CD14-positive monocyte (primary cell): ENCODE data around the gene NDFIP2. TPM values are rescaled to one million over a fixed set of nuclear protein-coding genes. Genes with fewer than 3 reads are reported as not detected.

Experiments used
- DNase-seq, 3 donors: peaks; one replicate each; pipeline ENCODE4 v3.0.0-alpha.2; 2011 to 2022
- H2AFZ ChIP-seq: 2 replicates; pipeline ENCODE4 v1.6.0; 2012; ENCODE audit warnings: mild to moderate bottlenecking, low read depth, low read length, inconsistent platforms; ENCODE audit not compliant: insufficient read depth, poor library complexity, severe bottlenecking
- H3K27ac ChIP-seq, 2 donors: 1 replicate in 1 of 2; 2 replicates in 1 of 2; pipeline ENCODE4 v1.5.1; 2012 to 2013; ENCODE audit warnings: low read length in 2 of 2, control low read depth in 1 of 2, inconsistent platforms in 1 of 2, low read depth in 1 of 2, mild to moderate bottlenecking in 1 of 2
- H3K27me3 ChIP-seq, 2 donors: one replicate each; pipeline versions ENCODE4 v1.6.0 to v1.6.1; 2011 to 2013; ENCODE audit warnings: low read length in 2 of 2; ENCODE audit not compliant: control insufficient read depth in 2 of 2, insufficient read depth in 2 of 2
- H3K36me3 ChIP-seq, 2 donors: replicated peaks in 1 of 2; 1 replicate in 1 of 2; 2 replicates in 1 of 2; pipeline versions ENCODE4 v1.5.1 to v1.6.1; 2012 to 2013; ENCODE audit warnings: low read length in 2 of 2, control low read depth in 1 of 2, inconsistent platforms in 1 of 2, mild to moderate bottlenecking in 1 of 2; ENCODE audit not compliant: insufficient read depth in 2 of 2, control insufficient read depth in 1 of 2
- H3K4me1 ChIP-seq, 2 donors: 1 replicate in 1 of 2; 2 replicates in 1 of 2; pipeline versions ENCODE4 v1.5.1 to v1.6.1; 2012 to 2013; ENCODE audit warnings: low read length in 2 of 2, control low read depth in 1 of 2, inconsistent platforms in 1 of 2, mild to moderate bottlenecking in 1 of 2, moderate library complexity in 1 of 2; ENCODE audit not compliant: insufficient read depth in 2 of 2, control insufficient read depth in 1 of 2
- H3K4me2 ChIP-seq: replicated peaks from 2 replicates; pipeline ENCODE3; 2012; ENCODE audit warnings: low read length, moderate library complexity, mild to moderate bottlenecking; ENCODE audit not compliant: poor library complexity, severe bottlenecking; ENCODE audit errors: extremely low read depth
- H3K4me3 ChIP-seq, 3 experiments: fragments of 200-600 bp in 1 of 3; sonication (generic) in 1 of 3; replicated peaks in 1 of 3; 1 replicate in 2 of 3; 2 replicates in 1 of 3; pipeline ENCODE4 v1.5.1; 2011 to 2013; ENCODE audit warnings: low read length in 3 of 3, mild to moderate bottlenecking in 3 of 3, control low read depth in 2 of 3, low read depth in 2 of 3, inconsistent platforms in 1 of 3, moderate library complexity in 1 of 3
- H3K79me2 ChIP-seq: 2 replicates; pipeline ENCODE4 v1.6.0; 2012; ENCODE audit warnings: mild to moderate bottlenecking, control low read depth, inconsistent platforms, low read length, moderate library complexity; ENCODE audit not compliant: insufficient read depth
- H3K9ac ChIP-seq: 2 replicates; pipeline ENCODE4 v1.6.0; 2017; ENCODE audit warnings: low read length, mild to moderate bottlenecking; ENCODE audit not compliant: insufficient read depth, poor library complexity, severe bottlenecking
- H3K9me3 ChIP-seq, 2 donors: replicated peaks in 1 of 2; 1 replicate in 1 of 2; 2 replicates in 1 of 2; pipeline versions ENCODE4 v1.5.1 to v1.6.1; 2012 to 2013; ENCODE audit warnings: low read length in 2 of 2, control low read depth in 1 of 2; ENCODE audit not compliant: control insufficient read depth in 1 of 2, insufficient read depth in 1 of 2
- H4K20me1 ChIP-seq: 2 replicates; pipeline ENCODE4 v1.6.0; 2012; ENCODE audit warnings: mild to moderate bottlenecking, low read length, control low read depth, moderate library complexity; ENCODE audit not compliant: insufficient read depth
- H3K27ac Mint-ChIP-seq, 7 donors: one replicate each; pipeline ENCODE4 v1.8.0; 2020; ENCODE audit warnings: mild to moderate bottlenecking in 7 of 7, mixed read lengths in 7 of 7, moderate library complexity in 6 of 7, inconsistent platforms in 2 of 7
- H3K27me3 Mint-ChIP-seq, 3 donors: one replicate each; pipeline ENCODE4 v1.8.0; 2021 to 2022; ENCODE audit warnings: low read depth in 3 of 3, mild to moderate bottlenecking in 3 of 3, mixed read lengths in 3 of 3, moderate library complexity in 3 of 3, inconsistent platforms in 1 of 3
- H3K36me3 Mint-ChIP-seq, 2 donors: one replicate each; pipeline ENCODE4 v1.8.0; 2020; ENCODE audit warnings: mixed read lengths in 2 of 2, inconsistent platforms in 1 of 2, mild to moderate bottlenecking in 1 of 2
- H3K4me1 Mint-ChIP-seq: one replicate; pipeline ENCODE4 v1.8.0; 2020; ENCODE audit warnings: mild to moderate bottlenecking, mixed read lengths
- H3K4me3 Mint-ChIP-seq, 2 donors: one replicate each; pipeline ENCODE4 v1.8.0; 2020; ENCODE audit warnings: mild to moderate bottlenecking in 2 of 2, mixed read lengths in 2 of 2, moderate library complexity in 1 of 2
- H3K9me3 Mint-ChIP-seq, 7 donors: one replicate each; pipeline ENCODE4 v1.8.0; 2020 to 2022; ENCODE audit warnings: mixed read lengths in 7 of 7, mild to moderate bottlenecking in 6 of 7, moderate library complexity in 6 of 7, inconsistent platforms in 2 of 7
- CTCF ChIP-seq: fragments of 200-600 bp; IDR thresholded peaks from one replicate; pipeline ENCODE4 v1.8.0; 2022; ENCODE audit warnings: antibody characterized with exemption, mild to moderate bottlenecking
- WGBS: methylation state at CpG from one replicate; pipeline ENCODE4 v1.1.5; 2013; ENCODE audit warnings: missing lambda C conversion rate; ENCODE audit not compliant: insufficient coverage; 5-methylcytosine and 5-hydroxymethylcytosine counted together
- intact Hi-C, 2 donors: fragments of 100-400 bp; cut with micrococcal nuclease; formaldehyde crosslinking; loops; one replicate each; pipeline versions ENCODE4 v1.15.0 to v1.15.1; 2023
- polyA plus RNA-seq, 3 donors: library from polyadenylated mRNA; depleted of rRNA in 1 of 3; unstranded in 2 of 3; stranded (reverse) in 1 of 3; fragments of 300-500 nt in 2 of 3; fragments of >200 nt in 1 of 3; fragmentation: Illumina TruSeq in 2 of 3; gene quantifications; 1 replicate in 2 of 3; 2 replicates in 1 of 3; pipeline ENCODE4 v1.2.3, GENCODE V29; 2012 to 2021

NDFIP2 gene
- polyA plus RNA-seq, 3 donors = not detected

GRCh38 chr13:79497064-79497463 lies 16.1 kb downstream of the NDFIP2 start:
- H3K4me3 Mint-ChIP-seq = no peak overlapping the region
- H3K4me2 ChIP-seq = no peak overlapping the region
- no peak overlapping the region for H3K27ac ChIP-seq
- H3K9ac ChIP-seq = no peak overlapping the region
- H3K4me3 ChIP-seq = no peak overlapping the region
- DNase-seq = no peak
- H3K27me3 Mint-ChIP-seq = peaks cover 20 to 32% (median 28%) of the 10 kb centered on the region in 3 donors
- H3K36me3 ChIP-seq = no peaks in the 10 kb centered on the region
- no peaks in the 10 kb centered on the region for H3K4me1 ChIP-seq
- no peak overlapping the region for H2AFZ ChIP-seq
- TF ChIP-seq CTCF = no peak
- H3K9me3 ChIP-seq = no peaks in the 10 kb centered on the region
- H3K79me2 ChIP-seq = no peaks in the 10 kb centered on the region
- no peak overlapping the region for H3K27ac Mint-ChIP-seq
- no peaks in the 10 kb centered on the region for H3K36me3 Mint-ChIP-seq
- H3K4me1 Mint-ChIP-seq = no peaks in the 10 kb centered on the region
- H3K9me3 Mint-ChIP-seq = peaks cover 0 to 2% (median 0%) of the 10 kb centered on the region in 7 donors
- H3K27me3 ChIP-seq = peaks cover 6 to 36% of the 10 kb centered on the region in 2 donors
- no CpG with 5 or more reads among the region's 1 CpG for WGBS
- intact Hi-C loops = no loop called here
- no peaks in the 10 kb centered on the region for H4K20me1 ChIP-seq

GRCh38 chr13:79497852-79498251 lies 16.9 kb downstream of the NDFIP2 start:
- Histone ChIP-seq H3K27me3 (peaks cover 6 to 30% of the 10 kb centered on the region in 2 donors), H3K4me1 (no peaks in the 10 kb centered on the region), H3K27ac (no peak overlapping the region), H3K9me3 (no peaks in the 10 kb centered on the region), H2AFZ (no peak overlapping the region), H4K20me1 (no peaks in the 10 kb centered on the region), H3K4me2 (no peak overlapping the region), H3K79me2 (no peaks in the 10 kb centered on the region), H3K9ac (no peak overlapping the region), H3K36me3 (no peaks in the 10 kb centered on the region), H3K4me3 (no peak overlapping the region)
- Mint-ChIP-seq H3K9me3 (peaks cover 0 to 2% (median 0%) of the 10 kb centered on the region in 7 donors), H3K4me1 (no peaks in the 10 kb centered on the region), H3K27ac (no peak overlapping the region), H3K4me3 (no peak overlapping the region), H3K36me3 (no peaks in the 10 kb centered on the region), H3K27me3 (peaks cover 15 to 28% (median 28%) of the 10 kb centered on the region in 3 donors)
- no CpG with 5 or more reads among the region's 1 CpG for WGBS
- intact Hi-C loops = no loop called here
- no peak for DNase-seq
- TF ChIP-seq CTCF = no peak
